ENCODE measurements around the gene DDX1.

DDX1 gene

DNA sequence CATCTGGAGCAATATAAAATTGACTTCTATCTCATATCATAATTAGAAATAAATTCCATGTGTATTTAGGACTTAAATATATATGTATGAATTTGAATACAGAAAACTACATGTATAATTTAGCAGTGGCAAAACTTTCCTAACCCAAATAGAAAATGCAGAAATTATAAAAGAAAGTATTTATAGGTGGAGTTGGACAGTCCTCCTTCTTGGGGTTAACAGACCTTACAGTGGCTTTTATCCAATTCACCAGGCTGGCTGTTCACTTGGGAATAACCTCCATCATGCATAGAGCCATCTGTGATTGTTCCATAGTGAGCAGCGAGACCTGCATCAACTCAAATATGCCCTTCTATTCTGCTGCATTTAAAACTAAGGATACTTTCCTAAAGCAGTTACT, 8.3 kb downstream of the DDX1 start:
- Histone ChIP-seq H3K36me3 (ENCODE audit: control insufficient read depth in 1 of 2, insufficient read depth in 2 of 2, low read length in 2 of 2) (peaks cover 87 to 91% of the 10 kb centered on the region in 2 donors), H3K9me3 (ENCODE audit: control insufficient read depth in 1 of 2, low read length in 2 of 2) (no peaks in the 10 kb centered on the region), H3K27ac (ENCODE audit: low read length) (no peak overlapping the region), H3K4me1 (ENCODE audit: control insufficient read depth in 1 of 2, insufficient read depth in 2 of 2, low read length in 2 of 2) (no peaks in the 10 kb centered on the region), H3K27me3 (ENCODE audit: low read depth, low read length) (no peaks in the 10 kb centered on the region), H3K4me3 (ENCODE audit: low read depth in 1 of 2, low read length in 2 of 2) (no peak overlapping the region)

DNA sequence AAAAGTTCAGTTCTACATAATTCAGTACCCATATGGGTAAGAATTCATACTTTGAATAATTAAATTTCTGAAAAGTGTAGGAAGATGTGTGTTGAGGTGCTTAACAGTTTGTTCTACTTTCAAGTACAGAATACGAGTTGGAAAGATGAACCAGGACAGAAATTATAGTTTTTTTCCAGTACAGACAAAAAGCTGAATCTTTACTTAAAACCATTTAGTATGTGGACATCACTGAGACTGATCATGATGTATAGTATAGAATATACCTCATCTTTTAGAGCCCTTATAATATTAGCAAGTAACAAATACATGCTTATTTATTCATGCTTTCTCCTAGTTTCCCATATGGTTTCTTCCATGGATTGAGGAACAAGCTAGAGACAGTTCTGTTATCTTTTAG, 10.0 kb downstream of the DDX1 start:
- H3K27ac ChIP-seq (ENCODE audit: low read length), result no peak overlapping the region
- no peak overlapping the region for H3K4me3 ChIP-seq (ENCODE audit: low read depth in 1 of 2, low read length in 2 of 2)
- peaks cover 88 to 93% of the 10 kb centered on the region in 2 donors for H3K36me3 ChIP-seq (ENCODE audit: control insufficient read depth in 1 of 2, insufficient read depth in 2 of 2, low read length in 2 of 2)
- H3K4me1 ChIP-seq (ENCODE audit: control insufficient read depth in 1 of 2, insufficient read depth in 2 of 2, low read length in 2 of 2), result no peaks in the 10 kb centered on the region
- no peaks in the 10 kb centered on the region for H3K27me3 ChIP-seq (ENCODE audit: low read depth, low read length)
- no peaks in the 10 kb centered on the region for H3K9me3 ChIP-seq (ENCODE audit: control insufficient read depth in 1 of 2, low read length in 2 of 2)

DNA sequence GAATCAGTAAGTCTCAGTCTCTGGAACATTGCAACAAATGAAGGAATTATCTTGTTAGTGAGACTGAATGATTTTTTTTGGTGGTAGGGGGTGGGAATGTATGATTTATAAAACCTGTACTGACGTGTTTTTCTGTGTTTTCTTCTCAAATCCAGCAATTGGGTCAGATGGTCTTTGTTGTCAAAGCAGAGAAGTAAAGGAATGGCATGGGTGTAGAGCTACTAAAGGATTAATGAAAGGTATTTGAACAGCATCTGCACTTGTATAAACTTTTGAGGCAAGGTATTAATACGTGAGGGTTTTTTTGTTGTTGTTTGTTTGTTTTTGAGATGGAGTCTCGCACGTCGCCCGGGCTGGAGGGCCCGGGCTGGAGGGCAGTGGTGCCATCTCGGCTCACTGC, 10.7 kb downstream of the DDX1 start:
- Histone ChIP-seq H3K9me3 (ENCODE audit: control insufficient read depth in 1 of 2, low read length in 2 of 2) (no peaks in the 10 kb centered on the region), H3K27me3 (ENCODE audit: low read depth, low read length) (no peaks in the 10 kb centered on the region), H3K4me3 (ENCODE audit: low read depth in 1 of 2, low read length in 2 of 2) (no peak overlapping the region), H3K36me3 (ENCODE audit: control insufficient read depth in 1 of 2, insufficient read depth in 2 of 2, low read length in 2 of 2) (peaks cover 88 to 93% of the 10 kb centered on the region in 2 donors), H3K4me1 (ENCODE audit: control insufficient read depth in 1 of 2, insufficient read depth in 2 of 2, low read length in 2 of 2) (no peaks in the 10 kb centered on the region), H3K27ac (ENCODE audit: low read length) (no peak overlapping the region)

DNA sequence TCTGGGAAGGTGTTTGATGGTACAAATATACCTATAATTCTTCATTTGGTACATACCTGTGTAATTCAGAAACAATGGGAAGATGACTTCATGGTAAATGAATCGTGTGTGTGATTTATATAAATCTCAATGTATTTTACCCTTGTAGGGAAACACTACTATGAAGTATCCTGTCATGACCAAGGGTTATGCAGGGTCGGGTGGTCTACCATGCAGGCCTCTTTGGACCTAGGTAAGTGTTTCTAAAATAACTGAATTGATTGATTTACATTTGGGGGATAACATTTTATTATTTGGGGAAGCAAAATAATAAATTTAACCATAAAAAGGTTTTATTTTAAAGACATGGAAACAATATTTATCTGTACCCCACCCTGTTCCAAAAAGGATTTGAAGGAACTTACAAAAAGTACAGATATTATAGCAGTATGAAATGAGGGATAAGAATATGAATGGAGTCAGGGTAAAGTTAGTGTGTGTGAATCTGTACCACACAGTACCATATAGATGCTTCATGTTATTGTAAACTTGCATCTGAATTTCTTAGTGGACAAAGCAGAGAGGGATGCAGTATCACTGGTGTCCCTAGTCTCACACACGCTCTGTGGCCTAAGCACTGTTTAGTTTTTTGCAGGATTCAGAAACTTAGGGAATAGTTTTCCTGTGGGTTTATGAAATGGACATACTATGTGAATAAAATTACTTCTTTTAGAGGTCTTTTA, 11.5 kb downstream of the DDX1 start:
- H3K27me3 ChIP-seq (ENCODE audit: low read depth, low read length), result no peaks in the 10 kb centered on the region
- no peak overlapping the region for H3K4me3 ChIP-seq (ENCODE audit: low read depth in 1 of 2, low read length in 2 of 2)
- H3K27ac ChIP-seq (ENCODE audit: low read length), result no peak overlapping the region
- H3K4me1 ChIP-seq (ENCODE audit: control insufficient read depth in 1 of 2, insufficient read depth in 2 of 2, low read length in 2 of 2), result no peaks in the 10 kb centered on the region
- H3K36me3 ChIP-seq (ENCODE audit: control insufficient read depth in 1 of 2, insufficient read depth in 2 of 2, low read length in 2 of 2), result peaks cover 88 to 95% of the 10 kb centered on the region in 2 donors
- no peaks in the 10 kb centered on the region for H3K9me3 ChIP-seq (ENCODE audit: control insufficient read depth in 1 of 2, low read length in 2 of 2)

DNA sequence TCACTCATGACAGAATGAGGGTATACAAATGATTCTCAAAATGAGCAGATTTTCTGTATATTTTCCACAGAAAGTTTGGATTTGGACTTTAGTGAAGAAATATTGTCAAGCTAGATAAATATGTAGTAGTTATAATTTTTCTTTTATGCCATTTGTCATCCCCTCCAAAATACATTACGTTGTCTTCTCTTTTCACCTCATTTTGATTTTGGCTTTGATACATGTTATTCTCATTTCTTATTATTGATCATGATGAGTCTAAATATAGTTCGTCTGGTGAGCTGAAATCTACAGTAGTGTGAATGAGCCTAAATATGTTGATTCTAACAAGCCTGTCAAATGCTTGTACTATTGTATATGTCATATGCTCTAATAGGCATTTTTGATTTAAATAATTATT, 12.3 kb downstream of the DDX1 start:
- Histone ChIP-seq H3K27me3 (ENCODE audit: low read depth, low read length) (no peaks in the 10 kb centered on the region), H3K4me3 (ENCODE audit: low read depth in 1 of 2, low read length in 2 of 2) (no peak overlapping the region), H3K9me3 (ENCODE audit: control insufficient read depth in 1 of 2, low read length in 2 of 2) (no peaks in the 10 kb centered on the region), H3K27ac (ENCODE audit: low read length) (no peak overlapping the region), H3K36me3 (ENCODE audit: control insufficient read depth in 1 of 2, insufficient read depth in 2 of 2, low read length in 2 of 2) (peaks cover 87 to 95% of the 10 kb centered on the region in 2 donors), H3K4me1 (ENCODE audit: control insufficient read depth in 1 of 2, insufficient read depth in 2 of 2, low read length in 2 of 2) (no peaks in the 10 kb centered on the region)

DNA sequence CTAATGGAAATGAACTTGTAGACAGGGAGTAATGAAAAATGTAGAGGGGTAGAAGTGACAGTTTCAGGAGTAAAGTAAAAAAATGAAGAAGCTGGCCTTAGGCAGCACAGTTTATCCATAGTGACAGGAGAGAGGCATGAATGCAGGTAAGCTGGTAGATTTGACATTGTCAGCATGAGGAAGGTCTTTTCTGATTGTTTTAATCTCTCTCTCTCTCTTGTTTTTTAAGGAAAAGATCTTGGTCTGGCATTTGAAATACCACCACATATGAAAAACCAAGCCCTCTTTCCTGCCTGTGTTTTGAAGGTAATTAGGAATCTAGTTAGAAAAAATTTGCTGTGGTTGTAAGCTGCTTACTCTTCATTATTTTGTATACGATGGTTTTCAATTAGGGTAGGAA, 14.1 kb downstream of the DDX1 start:
- Histone ChIP-seq H3K27me3 (ENCODE audit: low read depth, low read length) (no peaks in the 10 kb centered on the region), H3K27ac (ENCODE audit: low read length) (no peak overlapping the region), H3K9me3 (ENCODE audit: control insufficient read depth in 1 of 2, low read length in 2 of 2) (no peaks in the 10 kb centered on the region), H3K4me1 (ENCODE audit: control insufficient read depth in 1 of 2, insufficient read depth in 2 of 2, low read length in 2 of 2) (no peaks in the 10 kb centered on the region), H3K36me3 (ENCODE audit: control insufficient read depth in 1 of 2, insufficient read depth in 2 of 2, low read length in 2 of 2) (peaks cover 83 to 97% of the 10 kb centered on the region in 2 donors), H3K4me3 (ENCODE audit: low read depth in 1 of 2, low read length in 2 of 2) (no peak overlapping the region)

DNA sequence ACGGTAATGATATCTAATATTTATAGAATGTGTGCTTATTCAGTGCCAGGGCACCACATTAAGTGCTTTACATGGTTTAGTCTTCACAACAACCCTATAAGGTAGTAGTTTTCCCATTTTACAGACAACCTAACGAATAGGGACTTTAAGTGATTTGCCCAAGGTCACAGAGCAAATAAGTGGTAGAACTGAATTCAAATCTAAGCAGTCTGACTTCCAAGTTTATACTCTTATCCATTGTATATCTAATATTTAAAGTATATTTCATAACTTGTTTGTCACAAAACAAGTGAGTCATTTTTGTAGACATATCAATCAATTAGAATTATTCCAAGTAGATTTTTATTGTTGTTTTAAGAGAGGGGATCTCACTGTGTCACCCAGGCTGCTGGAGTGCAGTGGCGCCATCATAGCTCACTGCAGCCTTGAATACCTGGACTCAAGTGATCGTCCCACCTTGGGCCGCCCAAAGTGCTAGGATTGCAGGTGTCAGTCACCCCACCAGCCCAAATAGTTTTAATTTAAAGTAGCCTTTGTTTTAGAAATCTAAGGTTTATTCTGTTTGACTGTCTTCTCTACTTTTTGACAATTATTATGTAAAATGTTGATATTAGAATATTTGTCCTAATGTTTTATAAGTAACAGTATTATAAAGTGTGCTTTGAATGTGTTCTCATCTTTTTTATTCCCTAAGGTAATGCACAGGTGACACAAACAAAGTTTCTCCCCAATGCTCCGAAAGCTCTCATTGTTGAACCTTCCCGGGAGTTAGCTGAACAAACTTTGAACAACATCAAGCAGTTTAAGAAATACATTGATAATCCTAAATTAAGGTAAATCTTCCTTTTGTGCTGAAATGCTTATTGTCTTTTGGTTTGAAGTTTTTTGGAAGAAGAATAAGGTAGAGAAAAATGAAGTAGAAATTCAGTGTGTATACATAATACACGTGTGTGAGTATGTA, 15.1 kb downstream of the DDX1 start:
- Histone ChIP-seq H3K36me3 (ENCODE audit: control insufficient read depth in 1 of 2, insufficient read depth in 2 of 2, low read length in 2 of 2) (peaks cover 73 to 87% of the 10 kb centered on the region in 2 donors), H3K4me1 (ENCODE audit: control insufficient read depth in 1 of 2, insufficient read depth in 2 of 2, low read length in 2 of 2) (no peaks in the 10 kb centered on the region), H3K27ac (ENCODE audit: low read length) (no peak overlapping the region), H3K27me3 (ENCODE audit: low read depth, low read length) (no peaks in the 10 kb centered on the region), H3K4me3 (ENCODE audit: low read depth in 1 of 2, low read length in 2 of 2) (no peak overlapping the region), H3K9me3 (ENCODE audit: control insufficient read depth in 1 of 2, low read length in 2 of 2) (no peaks in the 10 kb centered on the region)

DNA sequence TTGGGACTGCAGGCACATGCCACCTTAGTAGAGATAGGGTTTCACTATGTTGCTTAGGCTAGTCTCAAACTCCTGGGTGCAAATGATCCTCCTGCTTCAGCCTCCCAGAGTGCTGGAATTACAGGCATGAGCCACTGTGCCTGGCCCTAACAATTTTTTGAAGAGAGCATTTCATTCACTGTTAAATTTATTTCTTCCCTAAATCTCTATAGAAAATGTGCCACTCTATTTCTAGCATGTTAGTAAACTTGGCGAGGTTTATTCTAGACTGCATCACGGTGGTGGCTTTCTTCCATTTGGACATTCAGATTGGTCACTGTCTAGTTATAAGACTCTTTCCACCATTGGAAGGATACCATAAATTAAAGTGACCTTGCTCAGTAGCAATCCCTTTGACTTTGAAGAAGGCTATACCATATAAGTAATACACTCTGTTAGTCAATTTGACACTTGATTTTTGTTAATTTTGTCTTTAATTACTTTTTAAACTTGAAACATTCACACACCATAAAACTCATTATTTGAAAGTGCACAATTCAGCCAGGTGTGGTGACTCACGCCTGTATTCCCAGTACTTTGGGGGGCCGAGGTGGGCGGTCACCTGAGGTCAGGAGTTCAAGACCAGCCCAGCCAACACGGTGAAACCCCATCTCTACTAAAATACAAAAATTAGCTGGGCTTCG, 16.2 kb downstream of the DDX1 start:
- Histone ChIP-seq H3K9me3 (ENCODE audit: control insufficient read depth in 1 of 2, low read length in 2 of 2) (no peaks in the 10 kb centered on the region), H3K4me1 (ENCODE audit: control insufficient read depth in 1 of 2, insufficient read depth in 2 of 2, low read length in 2 of 2) (no peaks in the 10 kb centered on the region), H3K27me3 (ENCODE audit: low read depth, low read length) (no peaks in the 10 kb centered on the region), H3K27ac (ENCODE audit: low read length) (no peak overlapping the region), H3K4me3 (ENCODE audit: low read depth in 1 of 2, low read length in 2 of 2) (no peak overlapping the region), H3K36me3 (ENCODE audit: control insufficient read depth in 1 of 2, insufficient read depth in 2 of 2, low read length in 2 of 2) (peaks cover 63 to 76% of the 10 kb centered on the region in 2 donors)

DNA sequence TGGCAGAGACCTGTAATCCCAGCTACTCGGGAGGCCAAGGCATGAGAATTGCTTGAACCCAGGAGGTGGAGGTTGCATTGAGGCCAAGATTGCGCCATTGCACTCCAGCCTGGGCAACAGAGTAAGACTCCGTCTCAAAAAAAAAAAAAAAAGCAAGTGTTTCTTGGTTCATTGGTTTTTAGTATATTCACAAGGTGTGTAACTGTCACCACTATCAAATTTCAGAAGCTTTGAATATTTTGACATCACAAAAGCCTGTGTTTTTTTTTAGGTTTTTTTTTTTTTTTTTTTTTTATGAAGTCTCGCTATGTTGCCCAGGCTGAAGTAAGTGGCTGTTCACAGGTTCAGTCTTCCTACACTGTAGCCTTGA, 16.7 kb downstream of the DDX1 start:
- peaks cover 60 to 71% of the 10 kb centered on the region in 2 donors for H3K36me3 ChIP-seq (ENCODE audit: control insufficient read depth in 1 of 2, insufficient read depth in 2 of 2, low read length in 2 of 2)

DNA sequence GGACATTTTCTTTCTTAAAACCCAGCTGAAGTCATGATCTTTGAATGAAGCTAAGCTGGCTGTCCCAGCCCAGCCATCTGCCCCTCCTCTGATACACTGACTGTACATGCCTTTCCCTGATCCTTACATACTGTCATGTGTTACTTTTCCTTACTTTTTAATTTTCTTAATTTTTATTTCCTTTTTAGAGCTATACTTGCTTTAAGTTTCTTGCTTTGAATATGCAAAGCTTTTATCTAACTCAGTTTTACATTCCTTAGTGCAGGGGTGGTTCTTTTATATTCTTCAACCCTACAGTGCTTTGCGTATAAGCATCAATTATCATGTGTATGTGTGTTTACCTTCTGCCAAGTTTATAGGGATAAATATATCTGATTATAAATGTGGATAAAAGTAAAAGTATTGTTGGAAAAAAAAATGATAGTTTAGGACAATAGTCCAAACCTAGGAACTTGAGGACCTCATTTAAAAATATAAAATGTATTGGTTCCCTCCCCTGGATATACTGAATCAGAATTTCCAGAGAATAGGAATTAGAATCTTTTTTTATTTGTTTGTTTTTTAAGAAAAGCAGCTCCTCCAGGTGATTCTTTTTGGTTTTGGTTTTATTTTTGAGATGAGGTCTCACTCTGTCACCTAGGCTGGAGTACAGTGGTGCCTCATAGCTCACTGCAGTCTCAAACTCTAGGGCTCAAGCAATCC, 17.8 kb downstream of the DDX1 start:
- no peak overlapping the region for H3K27ac ChIP-seq (ENCODE audit: low read length)
- H3K4me1 ChIP-seq (ENCODE audit: control insufficient read depth in 1 of 2, insufficient read depth in 2 of 2, low read length in 2 of 2), result no peaks in the 10 kb centered on the region
- H3K9me3 ChIP-seq (ENCODE audit: control insufficient read depth in 1 of 2, low read length in 2 of 2), result no peaks in the 10 kb centered on the region
- no peak overlapping the region for H3K4me3 ChIP-seq (ENCODE audit: low read depth in 1 of 2, low read length in 2 of 2)
- H3K36me3 ChIP-seq (ENCODE audit: control insufficient read depth in 1 of 2, insufficient read depth in 2 of 2, low read length in 2 of 2), result peaks cover 52 to 60% of the 10 kb centered on the region in 2 donors
- no peaks in the 10 kb centered on the region for H3K27me3 ChIP-seq (ENCODE audit: low read depth, low read length)

More for the DNA sequence above, 16.7 kb downstream of the DDX1 start:
- Histone ChIP-seq H3K27me3 (ENCODE audit: low read depth, low read length) (no peaks in the 10 kb centered on the region), H3K4me1 (ENCODE audit: control insufficient read depth in 1 of 2, insufficient read depth in 2 of 2, low read length in 2 of 2) (no peaks in the 10 kb centered on the region), H3K27ac (ENCODE audit: low read length) (no peak overlapping the region), H3K9me3 (ENCODE audit: control insufficient read depth in 1 of 2, low read length in 2 of 2) (no peaks in the 10 kb centered on the region), H3K4me3 (ENCODE audit: low read depth in 1 of 2, low read length in 2 of 2) (no peak overlapping the region)
